CD4-positive, alpha-beta T cell (primary cell): Measurements from ENCODE around the gene NXPE1. TPM values are rescaled to one million over a fixed set of nuclear protein-coding genes. Genes with fewer than 3 reads are reported as not detected.

Source experiments
- ATAC-seq: fragments of 200-7000 bp; cut with Tn5 transposase; one replicate; pipeline ENCODE4 v1.10.0; 2022; ENCODE audit warnings: mild to moderate bottlenecking; ENCODE audit not compliant: poor library complexity
- CTCF ChIA-PET: fragments of 350-600 bp; sonication (Branson Sonifier 250); formaldehyde crosslinking; loops from one replicate; lab custom pipeline; 2021; ENCODE audit warnings: antibody characterized with exemption, inconsistent platforms; lab: Charles Lee
- POLR2A ChIA-PET: fragments of 350-600 bp; sonication (Branson Sonifier 250); formaldehyde crosslinking; loops from one replicate; lab custom pipeline; 2021; ENCODE audit warnings: antibody characterized with exemption, inconsistent platforms; lab: Charles Lee
- DNase-seq, 14 experiments: peaks; one replicate each; pipeline ENCODE4 v3.0.0-alpha.2; 2013 to 2020; ENCODE audit warnings: mixed read lengths in 2 of 14
- H3K27ac ChIP-seq, 2 donors: one replicate each; pipeline versions ENCODE4 v1.5.1 to v1.7.0; 2013; ENCODE audit warnings: low read length in 2 of 2, low read depth in 1 of 2, mild to moderate bottlenecking in 1 of 2
- H3K27me3 ChIP-seq, 2 experiments: 1 replicate in 1 of 2; 2 replicates in 1 of 2; pipeline versions ENCODE4 v1.6.1 to v1.7.0; 2013; ENCODE audit warnings: low read length in 2 of 2, control low read depth in 1 of 2, mild to moderate bottlenecking in 1 of 2, moderate library complexity in 1 of 2; ENCODE audit not compliant: insufficient read depth in 2 of 2, control insufficient read depth in 1 of 2
- H3K36me3 ChIP-seq: one replicate; pipeline ENCODE4 v1.6.1; 2013; ENCODE audit warnings: low read length, control low read depth; ENCODE audit not compliant: insufficient read depth
- H3K4me1 ChIP-seq: one replicate; pipeline ENCODE4 v1.6.1; 2013; ENCODE audit warnings: low read length, control low read depth; ENCODE audit not compliant: insufficient read depth
- H3K4me3 ChIP-seq: one replicate; pipeline ENCODE4 v1.5.1; 2013; ENCODE audit warnings: mild to moderate bottlenecking, low read length, moderate library complexity
- H3K9me3 ChIP-seq, 2 experiments: 1 replicate in 1 of 2; 2 replicates in 1 of 2; pipeline versions ENCODE4 v1.6.1 to v1.7.0; 2013; ENCODE audit warnings: low read length in 2 of 2, mild to moderate bottlenecking in 2 of 2, control low read depth in 1 of 2, moderate library complexity in 1 of 2; ENCODE audit not compliant: control insufficient read depth in 1 of 2, insufficient read depth in 1 of 2
- H3K27ac Mint-ChIP-seq: one replicate; pipeline ENCODE4 v1.8.0; 2020; ENCODE audit warnings: mixed read lengths
- H3K27me3 Mint-ChIP-seq: one replicate; pipeline ENCODE4 v1.8.0; 2021; ENCODE audit warnings: mixed read lengths
- H3K36me3 Mint-ChIP-seq: one replicate; pipeline ENCODE4 v1.8.0; 2021; ENCODE audit warnings: low read depth, mixed read lengths
- H3K4me1 Mint-ChIP-seq: one replicate; pipeline ENCODE4 v1.8.0; 2021; ENCODE audit warnings: low read depth, mixed read lengths
- H3K4me3 Mint-ChIP-seq: one replicate; pipeline ENCODE4 v1.8.0; 2020; ENCODE audit warnings: mild to moderate bottlenecking, mixed read lengths
- H3K9me3 Mint-ChIP-seq: one replicate; pipeline ENCODE4 v1.8.0; 2020; ENCODE audit warnings: mixed read lengths
- intact Hi-C, 2 experiments: fragments of 100-400 bp; cut with DNase I in 1 of 2; cut with micrococcal nuclease in 1 of 2; formaldehyde crosslinking; loops; one replicate each; pipeline versions ENCODE4 v1.15.1 to v1.9.0; 2023 to 2025; cut with DNase I, micrococcal nuclease
- total RNA-seq, 174 experiments: library from RNA in 2 of 174; stranded (reverse) in 2 of 174; gene quantifications; one replicate each; pipeline ENCODE4 v1.2.3 and lab custom pipeline; 2021 to 2026
- TF ChIP-seq, protein P1 (sequence below): fragments of 200-600 bp; IDR thresholded peaks from one replicate; pipeline ENCODE4 v1.8.0; 2022; ENCODE audit warnings: antibody characterized with exemption, mild to moderate bottlenecking

The NXPE1 gene
- total RNA-seq, 2 experiments from 2014 or later: not detected

DNA sequence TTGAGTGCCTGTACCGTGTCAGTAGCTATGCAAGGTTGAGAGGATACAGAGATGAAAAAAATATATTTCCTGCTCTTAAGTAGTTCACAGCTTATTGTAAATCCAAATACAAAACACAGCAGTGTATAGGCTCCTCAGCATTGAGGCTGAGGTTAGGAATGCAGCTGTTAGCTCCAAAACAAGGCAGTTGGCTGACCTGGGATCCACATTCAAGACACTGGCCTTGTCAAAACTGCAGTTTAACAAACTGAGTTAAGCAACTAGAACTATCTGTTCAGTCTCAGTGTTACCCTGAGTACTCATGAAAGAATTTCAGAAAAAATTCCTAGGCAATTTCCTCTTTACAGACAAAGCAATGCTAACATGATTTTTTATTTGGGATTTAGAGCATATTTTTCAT is 77.6 kb downstream of the NXPE1 start:
- no peaks in the 10 kb centered on the region for H3K36me3 ChIP-seq
- TF ChIP-seq, protein P1, sequence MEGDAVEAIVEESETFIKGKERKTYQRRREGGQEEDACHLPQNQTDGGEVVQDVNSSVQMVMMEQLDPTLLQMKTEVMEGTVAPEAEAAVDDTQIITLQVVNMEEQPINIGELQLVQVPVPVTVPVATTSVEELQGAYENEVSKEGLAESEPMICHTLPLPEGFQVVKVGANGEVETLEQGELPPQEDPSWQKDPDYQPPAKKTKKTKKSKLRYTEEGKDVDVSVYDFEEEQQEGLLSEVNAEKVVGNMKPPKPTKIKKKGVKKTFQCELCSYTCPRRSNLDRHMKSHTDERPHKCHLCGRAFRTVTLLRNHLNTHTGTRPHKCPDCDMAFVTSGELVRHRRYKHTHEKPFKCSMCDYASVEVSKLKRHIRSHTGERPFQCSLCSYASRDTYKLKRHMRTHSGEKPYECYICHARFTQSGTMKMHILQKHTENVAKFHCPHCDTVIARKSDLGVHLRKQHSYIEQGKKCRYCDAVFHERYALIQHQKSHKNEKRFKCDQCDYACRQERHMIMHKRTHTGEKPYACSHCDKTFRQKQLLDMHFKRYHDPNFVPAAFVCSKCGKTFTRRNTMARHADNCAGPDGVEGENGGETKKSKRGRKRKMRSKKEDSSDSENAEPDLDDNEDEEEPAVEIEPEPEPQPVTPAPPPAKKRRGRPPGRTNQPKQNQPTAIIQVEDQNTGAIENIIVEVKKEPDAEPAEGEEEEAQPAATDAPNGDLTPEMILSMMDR: no peak
- ATAC-seq (no peak), DNase-seq (no peak)
- Mint-ChIP-seq H3K4me3 (no peak overlapping the region), H3K4me1 (no peaks in the 10 kb centered on the region), H3K9me3 (no peaks in the 10 kb centered on the region), H3K36me3 (no peaks in the 10 kb centered on the region), H3K27me3 (no peaks in the 10 kb centered on the region), H3K27ac (no peak overlapping the region)
- no peak overlapping the region for H3K27ac ChIP-seq
- CTCF ChIA-PET: no interaction called here
- POLR2A ChIA-PET: no interaction called here
- no peak overlapping the region for H3K4me3 ChIP-seq
- intact Hi-C loops: no loop called here
- H3K27me3 ChIP-seq: no peaks in the 10 kb centered on the region
- H3K4me1 ChIP-seq: no peaks in the 10 kb centered on the region
- H3K9me3 ChIP-seq: no peaks in the 10 kb centered on the region

DNA sequence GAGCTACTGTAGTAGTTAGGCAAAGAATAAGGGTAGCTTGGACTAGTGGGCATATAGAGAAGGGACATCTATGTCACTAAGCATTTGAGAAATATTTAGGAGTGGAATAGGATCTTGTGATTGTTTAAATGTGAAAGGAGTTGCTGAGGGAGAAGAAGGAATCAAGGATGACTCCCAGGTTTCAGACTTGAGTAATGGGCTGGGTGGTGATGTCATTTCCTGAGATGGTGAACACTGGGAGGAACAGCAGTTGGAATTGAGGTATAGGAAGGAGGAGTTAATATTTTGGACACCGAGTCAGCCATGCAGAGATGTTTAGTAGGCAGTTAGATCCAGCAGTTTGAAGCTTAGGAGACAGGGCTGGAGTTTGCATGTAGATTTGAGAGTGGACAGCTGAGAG is 80.3 kb downstream of the NXPE1 start:
- no peaks in the 10 kb centered on the region for H3K4me1 Mint-ChIP-seq
- CTCF ChIA-PET: no interaction called here
- H3K27ac Mint-ChIP-seq: no peak overlapping the region
- H3K9me3 Mint-ChIP-seq: no peaks in the 10 kb centered on the region
- H3K36me3 Mint-ChIP-seq: no peaks in the 10 kb centered on the region
- Histone ChIP-seq H3K27me3 (no peaks in the 10 kb centered on the region), H3K27ac (no peak overlapping the region), H3K9me3 (no peaks in the 10 kb centered on the region), H3K4me3 (no peak overlapping the region), H3K4me1 (no peaks in the 10 kb centered on the region), H3K36me3 (no peaks in the 10 kb centered on the region)
- H3K4me3 Mint-ChIP-seq: no peak overlapping the region
- ATAC-seq (no peak), DNase-seq (no peak)
- TF ChIP-seq, protein P1: no peak
- intact Hi-C loops: no loop called here
- no peaks in the 10 kb centered on the region for H3K27me3 Mint-ChIP-seq
- POLR2A ChIA-PET: no interaction called here

DNA sequence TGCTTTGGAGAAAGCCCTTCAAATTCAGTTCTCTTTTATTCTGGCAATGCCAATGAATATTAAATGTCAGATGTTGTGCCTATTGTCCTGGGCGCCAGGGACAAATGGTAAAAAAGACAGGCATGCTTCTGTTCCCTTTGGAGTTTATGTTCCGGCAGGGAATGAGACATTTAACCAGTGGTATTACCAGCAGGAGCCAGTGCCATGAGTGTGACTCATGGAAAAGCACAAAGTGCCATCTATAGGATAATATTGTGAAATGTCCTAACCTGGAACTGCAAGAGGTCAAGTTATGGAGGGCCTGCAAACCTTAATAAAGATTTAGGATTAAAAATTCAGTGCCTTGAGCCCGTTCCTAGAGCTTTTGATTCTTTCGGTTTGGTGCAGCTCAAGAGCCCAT is 80.9 kb downstream of the NXPE1 start:
- POLR2A ChIA-PET: no interaction called here
- H3K27me3 Mint-ChIP-seq: no peaks in the 10 kb centered on the region
- H3K4me1 Mint-ChIP-seq: no peaks in the 10 kb centered on the region
- CTCF ChIA-PET: no interaction called here
- H3K9me3 Mint-ChIP-seq: no peaks in the 10 kb centered on the region
- Histone ChIP-seq H3K4me1 (no peaks in the 10 kb centered on the region), H3K27me3 (no peaks in the 10 kb centered on the region), H3K36me3 (no peaks in the 10 kb centered on the region), H3K9me3 (no peaks in the 10 kb centered on the region), H3K4me3 (no peak overlapping the region), H3K27ac (no peak overlapping the region)
- TF ChIP-seq, protein P1: no peak
- H3K27ac Mint-ChIP-seq: no peak overlapping the region
- no peaks in the 10 kb centered on the region for H3K36me3 Mint-ChIP-seq
- no peak for DNase-seq
- ATAC-seq: no peak
- intact Hi-C loops: no loop called here
- H3K4me3 Mint-ChIP-seq: no peak overlapping the region
